Measurements from ENCODE around the gene KCNG1.

Gene KCNG1

GRCh38 chr20:51023617-51024155, 779 bp upstream of the KCNG1 start:
- Mint-ChIP-seq H3K27ac (no peak overlapping the region), H3K36me3 (no peaks in the 10 kb centered on the region), H3K9me3 (no peaks in the 10 kb centered on the region), H3K4me3 (peak overlapping the region; percentile 66), H3K4me1 (peaks cover 10% of the 10 kb centered on the region)
- no peak for ATAC-seq
- no peak for DNase-seq (ENCODE audit: low spot score in 2 of 2)

DNA sequence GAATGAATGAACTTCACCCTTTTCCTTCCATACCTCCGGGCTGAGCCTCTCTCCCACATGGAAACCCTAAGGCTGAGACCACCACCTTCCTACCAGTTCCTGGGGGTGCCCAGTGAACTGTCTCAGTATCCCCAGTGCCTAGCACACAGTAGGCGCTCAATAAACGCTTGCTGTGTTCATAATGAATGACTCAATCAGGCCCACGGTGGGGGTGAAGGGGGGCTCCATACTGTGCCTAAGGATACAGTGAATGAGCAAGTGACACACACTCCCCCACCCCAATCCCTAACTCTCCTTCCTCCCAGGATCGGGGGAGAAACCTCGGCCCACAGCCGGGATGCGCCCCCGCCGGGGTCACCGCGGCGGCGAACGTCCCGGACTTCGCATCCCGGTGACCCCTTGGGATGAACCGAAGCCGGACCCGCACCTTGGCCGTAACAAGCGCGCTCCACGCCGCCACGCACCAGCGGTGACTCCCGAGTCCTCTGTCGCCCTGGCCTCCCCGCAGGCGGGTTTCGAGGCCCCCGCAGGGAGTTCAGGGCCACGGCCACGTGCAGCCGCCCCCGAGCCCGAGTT, 592 bp downstream of the KCNG1 start:
- Mint-ChIP-seq H3K36me3 (no peaks in the 10 kb centered on the region), H3K4me3 (peak overlapping the region; percentile 5), H3K27ac (no peak overlapping the region), H3K4me1 (peaks cover 10% of the 10 kb centered on the region), H3K9me3 (no peaks in the 10 kb centered on the region)
- DNase-seq (ENCODE audit: low spot score in 2 of 2) (no peak), ATAC-seq (no peak)

DNA sequence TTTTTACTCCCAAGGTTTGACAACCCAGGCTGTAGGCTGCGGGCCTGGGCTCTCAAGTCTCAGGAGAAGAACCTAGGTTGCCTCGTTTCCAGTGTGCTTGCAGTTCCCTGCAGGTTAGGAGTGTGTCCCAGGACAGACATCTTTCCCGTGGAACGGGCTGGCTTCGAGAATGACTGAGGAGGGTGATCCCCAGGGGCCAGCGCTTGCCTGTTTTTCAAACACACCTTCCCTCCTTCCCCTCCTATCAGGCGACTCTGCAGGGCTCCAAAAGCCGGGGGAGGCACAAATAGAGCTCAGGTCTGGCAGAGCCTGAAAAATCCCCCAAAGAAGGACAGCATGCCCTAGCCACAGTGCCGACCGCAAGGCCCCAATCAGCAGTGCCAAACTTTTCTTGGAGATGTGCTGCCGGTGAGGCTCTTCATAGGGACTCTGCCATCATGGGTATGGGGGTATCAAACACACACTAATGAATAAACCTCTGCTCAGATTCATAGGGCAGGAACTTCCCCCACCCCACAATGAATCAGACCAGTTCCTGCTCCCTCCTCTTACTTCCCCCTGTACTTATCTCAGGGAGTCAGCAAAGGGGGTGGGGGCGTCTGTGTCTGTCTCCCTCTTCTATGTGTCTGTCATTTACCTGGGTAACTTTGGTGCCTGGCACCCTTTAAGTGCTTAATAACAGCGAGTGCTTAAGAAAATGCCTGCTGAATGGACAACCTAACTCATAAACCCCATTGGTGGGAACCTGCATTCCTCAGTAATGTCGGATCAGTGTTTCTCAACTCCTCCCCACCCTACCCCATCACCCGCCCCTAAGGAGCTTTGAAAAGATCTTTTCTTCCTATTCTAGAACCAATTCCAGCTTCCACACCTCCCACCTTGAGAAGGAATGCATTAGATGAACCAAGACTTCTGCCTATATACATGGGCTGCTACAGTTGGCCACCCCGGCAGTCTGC, 1.6 kb downstream of the KCNG1 start:
- DNase-seq (ENCODE audit: low spot score in 2 of 2) (no peak), ATAC-seq (no peak)
- H3K9me3 Mint-ChIP-seq = no peaks in the 10 kb centered on the region
- peaks cover 10% of the 10 kb centered on the region for H3K4me1 Mint-ChIP-seq
- H3K36me3 Mint-ChIP-seq = no peaks in the 10 kb centered on the region
- H3K27ac Mint-ChIP-seq = no peak overlapping the region
- H3K4me3 Mint-ChIP-seq = peak overlapping the region; percentile 5

- no peak for ATAC-seq
- Mint-ChIP-seq H3K27ac (no peak overlapping the region), H3K4me1 (peaks cover 10% of the 10 kb centered on the region), H3K4me3 (no peak overlapping the region), H3K36me3 (no peaks in the 10 kb centered on the region), H3K9me3 (no peaks in the 10 kb centered on the region)
- no peak for DNase-seq (ENCODE audit: low spot score in 2 of 2)
Measured at GRCh38 chr20:51020657-51021056, 2.2 kb downstream of the KCNG1 start.

DNA sequence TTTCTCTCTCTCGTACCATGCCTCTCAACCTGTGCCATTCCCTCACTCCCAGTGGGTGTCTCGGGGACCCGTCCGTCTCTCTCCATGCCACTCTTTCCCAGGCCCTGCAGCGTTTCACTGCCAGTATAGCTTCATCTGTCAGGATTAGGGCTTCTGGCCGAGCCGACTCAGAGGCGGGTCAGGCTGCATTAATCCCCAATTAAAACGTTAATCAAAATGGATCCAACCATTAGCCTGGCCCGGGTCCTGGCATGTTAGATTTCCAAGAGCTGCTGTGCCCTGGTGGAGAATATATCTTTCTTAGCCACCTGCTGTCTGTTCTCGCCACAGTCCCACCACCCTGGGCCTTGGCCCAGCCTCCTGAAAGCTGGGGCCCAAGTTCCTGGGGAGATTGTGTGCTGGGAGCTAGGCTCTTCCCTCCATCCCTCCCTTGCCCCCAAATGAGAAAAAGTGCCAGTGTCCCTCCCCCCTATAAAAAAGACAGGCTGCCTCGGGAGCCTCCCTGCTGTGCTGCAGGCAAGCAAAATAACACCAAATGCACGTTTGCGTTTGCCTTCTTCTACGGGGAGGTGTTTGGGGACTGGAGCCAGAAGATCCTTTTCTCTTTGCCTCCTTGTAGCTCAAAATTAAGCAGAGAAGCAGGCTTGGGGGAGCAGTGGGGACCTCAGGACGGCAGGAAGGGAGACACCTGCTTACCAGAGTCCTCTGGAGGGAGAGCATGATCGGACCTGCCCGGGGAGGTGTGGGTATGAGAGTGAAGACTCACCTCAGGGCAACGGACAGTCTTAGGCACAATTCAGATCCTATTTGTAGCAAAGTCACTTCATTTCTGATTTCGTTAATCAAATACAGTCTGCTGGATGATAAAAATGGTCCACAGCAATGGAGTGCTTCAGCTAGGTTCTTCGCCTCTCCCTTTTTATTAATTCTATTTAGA, 3.0 kb downstream of the KCNG1 start:
- DNase-seq (ENCODE audit: low spot score in 2 of 2) (no peak), ATAC-seq (no peak)
- Mint-ChIP-seq H3K36me3 (no peaks in the 10 kb centered on the region), H3K9me3 (no peaks in the 10 kb centered on the region), H3K4me3 (no peak overlapping the region), H3K27ac (no peak overlapping the region), H3K4me1 (peaks cover 10% of the 10 kb centered on the region)

DNA sequence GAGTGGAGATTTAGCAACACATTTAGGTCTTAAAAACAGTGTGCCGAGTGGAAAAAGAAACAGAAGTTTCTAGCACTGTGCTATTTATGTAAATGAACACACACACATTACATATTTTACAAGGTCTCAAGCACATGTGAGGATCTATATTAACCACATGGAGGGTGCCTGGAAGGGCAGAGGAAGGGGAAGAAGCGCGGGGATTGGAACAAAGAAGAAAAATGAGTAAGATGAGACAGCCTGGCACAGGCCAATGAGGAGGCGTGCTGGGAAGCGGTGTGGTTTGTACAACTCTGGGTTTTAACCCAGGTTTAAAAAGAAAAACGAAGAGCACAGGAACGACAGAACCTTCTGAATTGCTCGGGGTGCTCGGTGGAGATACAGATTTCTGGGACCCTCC, 5.7 kb downstream of the KCNG1 start:
- no peak overlapping the region for H3K4me3 Mint-ChIP-seq
- no peak for ATAC-seq
- H3K9me3 Mint-ChIP-seq = no peaks in the 10 kb centered on the region
- H3K36me3 Mint-ChIP-seq = no peaks in the 10 kb centered on the region
- no peak for DNase-seq (ENCODE audit: low spot score in 2 of 2)
- no peaks in the 10 kb centered on the region for H3K4me1 Mint-ChIP-seq
- no peak overlapping the region for H3K27ac Mint-ChIP-seq

DNA sequence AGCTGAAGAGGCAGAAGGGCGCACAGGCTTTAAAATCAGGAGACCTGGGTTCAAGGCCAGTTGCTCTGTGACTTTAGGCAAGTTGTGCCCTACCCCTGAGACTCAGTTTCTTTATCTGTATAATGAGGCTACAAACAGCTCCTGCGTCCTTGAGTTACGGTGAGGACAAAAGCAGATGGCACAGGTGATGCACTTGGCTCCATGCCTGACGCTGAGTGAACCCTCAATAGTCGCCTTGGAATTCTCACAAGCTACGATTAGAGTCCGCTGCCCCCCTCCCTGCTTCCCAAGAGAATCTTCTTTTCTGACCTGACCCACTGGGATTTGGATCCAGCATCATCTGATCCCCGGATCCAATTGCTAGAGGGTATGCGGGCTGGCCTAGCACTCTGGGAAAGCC, 6.4 kb downstream of the KCNG1 start:
- ATAC-seq (no peak), DNase-seq (ENCODE audit: low spot score in 2 of 2) (no peak)
- Mint-ChIP-seq H3K36me3 (no peaks in the 10 kb centered on the region), H3K4me3 (no peak overlapping the region), H3K27ac (no peak overlapping the region), H3K4me1 (no peaks in the 10 kb centered on the region), H3K9me3 (no peaks in the 10 kb centered on the region)

GRCh38 chr20:51014797-51015722, 7.8 kb downstream of the KCNG1 start:
- no peaks in the 10 kb centered on the region for H3K36me3 Mint-ChIP-seq
- no peak overlapping the region for H3K27ac Mint-ChIP-seq
- DNase-seq (ENCODE audit: low spot score in 2 of 2) (peak in 1 of 2 donors; percentile 65), ATAC-seq (no peak)
- H3K4me3 Mint-ChIP-seq = no peak overlapping the region
- H3K9me3 Mint-ChIP-seq = no peaks in the 10 kb centered on the region
- H3K4me1 Mint-ChIP-seq = no peaks in the 10 kb centered on the region

DNA sequence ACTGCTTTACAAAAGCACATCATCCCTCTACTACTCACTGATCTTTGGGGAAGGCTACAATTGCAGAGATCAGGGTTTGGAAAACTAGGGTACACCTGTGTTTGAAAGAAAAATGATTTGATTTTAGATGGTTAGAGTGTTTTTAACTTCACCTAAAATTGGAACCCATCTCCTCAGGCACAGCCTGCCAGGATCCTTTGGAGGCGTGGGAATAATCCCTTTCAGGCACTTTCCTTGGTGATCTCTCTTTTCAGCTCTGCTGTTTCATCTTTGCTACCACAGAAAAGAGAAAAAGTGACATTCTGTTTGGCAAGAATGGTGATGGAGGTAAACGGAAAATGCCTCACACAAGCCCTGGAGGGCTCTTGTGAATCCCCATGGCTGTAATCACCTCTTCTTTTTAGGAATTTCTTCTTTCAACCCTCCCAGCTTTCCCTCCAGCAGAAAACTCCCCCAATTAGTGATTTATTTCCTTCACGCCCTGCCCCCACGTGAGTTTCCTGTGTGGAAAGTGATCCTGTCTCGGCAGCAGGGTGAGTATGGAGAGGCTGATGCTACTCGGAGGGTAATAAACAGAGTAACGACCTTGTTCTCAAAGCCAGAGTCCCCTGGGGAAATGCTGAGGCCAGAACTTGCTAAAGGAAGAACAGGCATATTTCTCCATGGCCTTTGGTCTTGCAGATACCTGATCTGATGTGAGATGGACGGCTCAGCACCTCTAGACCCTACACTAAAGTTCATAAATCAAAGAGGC, 9.2 kb downstream of the KCNG1 start:
- H3K36me3 Mint-ChIP-seq = no peaks in the 10 kb centered on the region
- no peak for DNase-seq (ENCODE audit: low spot score in 2 of 2)
- no peak overlapping the region for H3K4me3 Mint-ChIP-seq
- no peaks in the 10 kb centered on the region for H3K9me3 Mint-ChIP-seq
- no peak overlapping the region for H3K27ac Mint-ChIP-seq
- H3K4me1 Mint-ChIP-seq = no peaks in the 10 kb centered on the region
- ATAC-seq = no peak

DNA sequence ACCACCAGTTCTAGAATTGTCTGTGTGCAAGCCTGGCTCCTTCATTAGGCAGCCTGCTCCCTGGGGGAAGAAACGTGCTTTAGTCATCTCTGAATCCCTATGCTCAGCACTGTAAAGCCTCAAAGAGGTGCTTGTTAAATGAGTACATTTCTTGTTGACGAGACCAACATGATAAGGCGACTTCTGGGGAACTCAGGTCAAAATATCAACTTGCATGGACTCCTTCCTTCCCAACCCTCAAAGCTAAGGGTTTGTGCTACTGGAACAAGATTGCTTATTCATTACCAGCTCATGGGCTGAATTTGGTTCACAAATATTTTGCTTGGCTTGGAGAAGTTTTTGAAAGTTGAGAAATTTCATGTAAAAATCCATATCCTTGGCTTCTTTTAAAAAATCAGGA, 10.6 kb downstream of the KCNG1 start:
- Mint-ChIP-seq H3K36me3 (no peaks in the 10 kb centered on the region), H3K27ac (no peak overlapping the region), H3K4me1 (no peaks in the 10 kb centered on the region), H3K9me3 (no peaks in the 10 kb centered on the region), H3K4me3 (no peak overlapping the region)
- ATAC-seq (no peak), DNase-seq (ENCODE audit: low spot score in 2 of 2) (no peak)

DNA sequence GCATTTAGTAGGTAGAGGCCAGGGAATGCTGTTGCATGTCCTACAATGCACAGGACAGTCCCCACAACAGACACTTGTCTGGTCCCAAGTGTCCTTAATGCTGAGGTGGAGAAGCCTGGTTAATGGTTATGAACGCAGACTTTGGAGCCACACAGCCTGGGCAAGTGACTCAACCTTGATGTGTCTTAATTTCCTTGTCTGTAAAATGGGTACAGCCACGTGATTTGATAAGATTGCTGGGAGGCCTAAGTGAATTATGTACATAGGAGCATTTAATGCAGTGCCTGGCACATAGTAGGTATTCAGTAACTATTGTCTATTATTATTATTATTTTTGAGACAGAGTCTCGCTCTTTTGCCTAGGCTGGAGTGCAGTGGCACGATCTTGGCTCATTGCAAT, 11.4 kb downstream of the KCNG1 start:
- H3K36me3 Mint-ChIP-seq = no peaks in the 10 kb centered on the region
- ATAC-seq (no peak), DNase-seq (ENCODE audit: low spot score in 2 of 2) (no peak)
- no peaks in the 10 kb centered on the region for H3K4me1 Mint-ChIP-seq
- no peak overlapping the region for H3K27ac Mint-ChIP-seq
- H3K9me3 Mint-ChIP-seq = no peaks in the 10 kb centered on the region
- no peak overlapping the region for H3K4me3 Mint-ChIP-seq

GRCh38 chr20:51010932-51011331, 12.0 kb downstream of the KCNG1 start:
- no peaks in the 10 kb centered on the region for H3K9me3 Mint-ChIP-seq
- no peak for ATAC-seq
- no peaks in the 10 kb centered on the region for H3K4me1 Mint-ChIP-seq
- H3K27ac Mint-ChIP-seq = no peak overlapping the region
- no peaks in the 10 kb centered on the region for H3K36me3 Mint-ChIP-seq
- no peak overlapping the region for H3K4me3 Mint-ChIP-seq
- DNase-seq (ENCODE audit: low spot score in 2 of 2) = no peak

GRCh38 chr20:51010043-51010365, 12.9 kb downstream of the KCNG1 start:
- Mint-ChIP-seq H3K27ac (no peak overlapping the region), H3K4me1 (no peaks in the 10 kb centered on the region), H3K36me3 (no peaks in the 10 kb centered on the region), H3K9me3 (no peaks in the 10 kb centered on the region), H3K4me3 (no peak overlapping the region)
- DNase-seq (ENCODE audit: low spot score in 2 of 2) (no peak), ATAC-seq (no peak)
